ENCODE results near the gene MLLT3.

DNA sequence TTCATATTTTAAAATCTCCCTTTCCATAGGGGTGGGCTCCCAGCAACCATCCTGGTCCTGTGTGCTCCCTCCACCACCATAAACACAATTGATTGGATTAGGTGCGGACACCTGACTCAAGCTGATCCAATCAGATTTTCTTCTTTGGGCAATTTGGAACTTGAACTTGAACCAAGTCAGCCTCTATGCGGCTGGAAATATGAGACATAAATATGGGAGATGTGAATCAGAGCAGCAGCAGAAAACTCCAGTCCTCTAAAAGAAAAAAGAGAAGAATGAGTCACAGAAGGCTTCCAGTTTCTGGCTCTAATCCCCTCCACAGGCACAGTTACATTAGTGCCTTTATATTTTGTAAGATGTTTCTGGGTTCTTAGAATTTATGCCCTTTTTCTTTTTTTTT, 306.6 kb downstream of the MLLT3 start:
- TF ChIP-seq EZH2 (IDR thresholded peaks at IDR 0.05; ENCODE audit: low read depth) (no peak), CTCF (conservative IDR thresholded peaks at IDR 0.05) (no peak)
